Activated CD8-positive, alpha-beta memory T cell treated with anti-CD3 and anti-CD28 coated beads for 48 hours (primary cell): ENCODE data around the gene COX6B2.

Source experiments
- DNase-seq, 3 experiments: peaks; one replicate each; pipeline ENCODE4 v3.0.0-alpha.2; 2020; ENCODE audit warnings: low read depth in 2 of 3, low spot score in 2 of 3

COX6B2 gene

DNA sequence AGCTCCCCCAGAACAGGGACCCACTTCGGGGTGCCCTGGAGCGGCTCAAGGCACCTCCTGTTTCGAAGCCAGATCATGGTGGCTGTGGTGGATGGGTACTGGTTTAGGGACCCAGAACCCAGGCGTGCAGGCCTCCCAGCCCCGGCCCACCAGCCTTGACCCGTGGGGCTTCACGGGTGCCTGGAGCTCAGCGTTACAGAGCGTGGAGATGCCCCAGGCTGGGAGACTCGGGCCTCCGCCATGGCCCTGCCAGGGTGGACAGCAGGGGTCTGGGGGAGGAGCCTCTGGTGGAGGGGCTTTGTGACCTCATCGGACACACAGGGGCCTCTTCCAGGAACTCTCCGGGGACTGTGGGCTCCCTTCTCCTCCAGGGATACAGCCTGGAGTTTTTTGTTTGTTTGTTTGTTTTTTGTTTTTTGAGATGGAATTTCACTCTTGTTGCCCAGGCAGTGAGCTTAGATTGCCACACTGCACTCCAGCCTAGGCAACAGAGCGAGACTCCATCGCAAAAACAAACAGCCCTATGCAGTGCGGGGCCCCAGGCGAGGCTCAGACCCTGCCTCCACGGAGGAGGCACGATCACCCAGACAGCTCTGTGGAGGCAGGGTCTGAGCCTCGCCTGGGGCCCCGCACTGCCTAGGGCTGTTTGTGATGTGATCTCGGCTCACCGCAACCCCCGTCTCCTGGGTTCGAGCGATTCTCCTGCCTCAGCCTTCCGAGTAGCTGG lies 8.6 kb upstream of the COX6B2 start, which contains the start of gene GARIN5B:
Gene GARIN5B, minus strand, starts transcription at position 271 of the 727 bp plus-strand sequence. Its CDS starts 194 bp downstream, at position 77.
- DNase-seq = no peak

GRCh38 chr19:55362174-55362989 lies 7.9 kb upstream of the COX6B2 start:
- no peak for DNase-seq

DNA sequence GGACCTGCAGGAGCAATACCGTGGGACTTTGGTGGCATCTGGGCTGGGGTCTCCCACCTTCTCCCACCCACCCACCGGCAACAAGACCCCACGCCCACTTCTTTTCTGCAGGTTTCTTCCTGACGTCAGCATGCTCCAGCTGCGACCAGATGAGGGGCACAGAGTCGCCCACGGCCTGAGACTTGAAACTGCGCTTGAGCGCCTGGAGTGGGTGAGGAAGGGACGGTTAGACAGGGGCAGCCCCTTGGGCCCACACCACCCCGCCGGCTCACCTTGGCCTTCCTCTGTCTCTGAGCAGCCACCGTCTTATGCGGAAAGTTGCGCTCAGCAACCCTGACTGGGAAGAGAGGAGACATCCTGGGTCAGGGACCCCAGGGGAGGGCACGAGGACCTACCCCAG lies 6.4 kb upstream of the COX6B2 start:
- no peak for DNase-seq

DNA sequence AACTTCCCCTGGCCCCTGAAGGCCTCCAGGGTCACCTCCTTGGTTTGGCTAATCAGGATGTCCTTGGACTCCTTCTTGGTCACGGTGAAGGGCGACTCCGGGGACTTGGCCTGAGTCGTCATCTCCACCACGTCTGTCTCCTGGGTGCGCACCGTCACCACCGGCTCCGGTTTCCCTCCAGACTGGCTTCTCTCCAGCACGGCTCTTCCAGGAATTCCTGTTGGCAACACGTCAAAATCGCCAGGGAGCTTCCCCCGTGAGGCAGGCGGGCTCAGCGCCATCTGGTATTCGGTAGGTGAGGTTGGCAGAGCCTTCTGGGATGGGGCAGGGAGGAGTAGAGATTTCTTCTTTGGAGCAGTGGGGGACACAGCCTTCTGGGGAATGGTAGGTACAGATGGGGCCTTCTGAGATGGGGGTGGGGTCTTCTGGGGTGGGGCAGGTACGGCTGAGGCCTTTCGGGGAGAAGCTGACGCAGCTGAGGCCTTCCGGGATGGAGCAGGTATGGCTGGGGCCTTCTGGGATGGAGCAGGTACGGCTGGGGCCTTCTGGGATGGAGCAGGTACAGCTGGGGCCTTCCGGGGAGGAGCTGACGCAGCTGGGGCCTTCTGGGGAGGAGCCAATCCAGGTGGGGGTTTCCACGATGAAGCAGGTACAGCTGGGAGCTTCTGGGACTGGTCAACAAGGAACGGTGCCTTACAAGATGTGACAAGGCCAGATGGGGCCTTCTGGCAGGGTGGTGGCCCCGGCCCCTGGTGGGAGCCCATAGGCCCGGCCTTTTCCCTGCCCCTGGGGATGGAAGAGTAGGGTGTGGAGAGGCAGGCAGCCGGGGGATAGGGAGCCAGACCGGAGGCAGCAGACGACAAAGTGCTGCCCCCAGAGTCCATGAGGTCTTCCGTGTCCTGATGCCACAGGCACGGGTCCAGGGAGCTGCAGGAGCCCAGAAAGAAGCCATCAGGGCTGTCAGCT lies 4.7 kb upstream of the COX6B2 start:
- no peak for DNase-seq

GRCh38 chr19:55358493-55358892 lies 4.0 kb upstream of the COX6B2 start:
- no peak for DNase-seq

- DNase-seq = no peak
Measured at GRCh38 chr19:55355213-55355821, 798 bp upstream of the COX6B2 start.

DNA sequence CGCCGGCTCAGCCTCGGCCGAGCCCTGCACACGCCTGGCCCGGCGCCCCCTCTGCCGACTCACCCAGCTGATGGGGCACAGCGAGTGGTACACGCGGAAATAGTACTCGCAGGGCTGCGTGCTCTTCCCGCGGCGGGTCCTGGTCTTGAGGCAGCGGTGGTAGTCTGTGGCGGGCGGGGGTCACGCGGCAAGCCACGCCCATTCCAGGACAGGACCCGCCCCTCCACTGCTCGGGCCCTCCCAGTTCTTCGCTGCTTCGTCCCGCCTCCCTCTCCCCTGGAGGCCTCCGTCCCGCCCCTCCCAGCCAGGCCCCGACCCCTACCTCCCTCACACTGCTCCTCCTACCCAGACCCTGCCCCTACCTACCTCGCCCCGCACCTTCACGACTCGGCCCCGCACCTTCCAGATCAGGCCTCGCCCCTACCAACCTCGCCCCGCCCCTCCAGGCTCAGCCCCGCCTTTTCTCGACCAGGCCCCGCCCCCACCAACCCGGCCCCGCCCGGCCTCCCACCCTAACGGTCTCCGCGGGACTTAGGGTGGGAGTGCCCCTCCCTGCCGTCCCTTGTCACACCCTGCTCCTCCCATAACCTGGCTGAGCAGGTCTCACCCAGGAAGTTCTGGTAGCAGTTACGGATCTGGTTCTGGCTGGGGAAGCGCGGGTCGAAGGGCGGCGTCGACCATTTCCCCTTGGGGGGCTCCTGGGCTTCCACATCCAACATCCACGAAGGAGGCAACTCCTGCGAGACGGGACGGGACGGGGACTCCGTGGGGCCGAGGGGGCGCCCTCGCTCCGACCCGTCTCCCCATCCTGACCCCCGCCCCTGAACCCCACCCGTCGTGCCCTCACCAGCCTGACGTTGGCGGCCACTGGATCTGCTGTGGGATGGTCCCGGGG lies 469 bp downstream of the COX6B2 start:
- DNase-seq = peak in 1 of 3 experiments; percentile 38

DNA sequence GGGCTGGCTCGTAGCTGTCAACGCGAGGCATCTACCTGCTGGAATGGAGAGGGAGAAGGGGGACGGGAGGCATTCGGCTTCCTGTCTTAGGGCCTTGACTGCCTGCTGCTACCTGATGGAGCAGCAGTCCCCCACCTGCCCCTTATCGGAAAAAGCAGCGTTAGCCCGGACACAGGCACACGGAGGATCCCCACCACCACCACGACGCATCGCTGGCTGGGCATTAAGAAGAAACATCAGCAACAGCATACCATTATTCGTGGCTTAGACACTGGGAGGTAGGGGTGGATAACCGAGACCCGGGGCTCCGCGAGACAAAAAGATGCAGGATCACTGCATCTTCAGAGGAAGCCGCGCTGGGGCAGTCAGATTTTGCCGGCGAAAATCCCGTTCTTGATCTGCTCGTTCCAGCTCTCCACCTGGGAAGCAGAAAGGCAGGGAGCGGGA lies 1.1 kb downstream of the COX6B2 start:
- DNase-seq = no peak

DNA sequence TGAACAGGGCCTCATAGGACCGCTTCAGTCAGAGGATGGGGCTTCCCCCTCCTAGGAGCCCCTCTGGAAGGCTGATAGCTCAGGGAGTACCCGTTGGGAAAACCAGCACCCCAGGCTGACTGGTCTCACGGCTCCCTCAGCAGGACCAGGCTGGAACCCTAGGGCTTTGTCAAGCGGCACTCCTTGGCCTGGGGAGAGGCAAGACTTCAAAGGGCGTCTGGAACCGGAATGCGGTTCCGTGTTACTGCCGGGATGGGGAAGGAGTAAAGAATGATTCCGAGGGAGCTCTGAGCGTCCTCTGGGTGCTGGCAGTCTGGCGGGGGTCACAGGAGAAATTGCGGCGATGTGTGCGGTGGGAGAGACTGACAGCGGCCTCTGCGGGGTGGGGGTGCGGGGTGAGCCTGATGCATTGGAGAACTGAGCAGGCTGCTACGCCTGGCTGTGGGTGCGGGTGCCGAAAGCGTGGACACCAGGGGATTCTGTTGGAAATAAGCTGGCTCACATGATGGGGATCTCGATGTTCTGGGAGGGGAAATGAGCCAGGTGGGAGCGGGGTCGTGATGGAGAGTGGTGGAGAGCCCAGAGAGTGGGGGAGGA lies 1.9 kb downstream of the COX6B2 start:
- DNase-seq = no peak

DNA sequence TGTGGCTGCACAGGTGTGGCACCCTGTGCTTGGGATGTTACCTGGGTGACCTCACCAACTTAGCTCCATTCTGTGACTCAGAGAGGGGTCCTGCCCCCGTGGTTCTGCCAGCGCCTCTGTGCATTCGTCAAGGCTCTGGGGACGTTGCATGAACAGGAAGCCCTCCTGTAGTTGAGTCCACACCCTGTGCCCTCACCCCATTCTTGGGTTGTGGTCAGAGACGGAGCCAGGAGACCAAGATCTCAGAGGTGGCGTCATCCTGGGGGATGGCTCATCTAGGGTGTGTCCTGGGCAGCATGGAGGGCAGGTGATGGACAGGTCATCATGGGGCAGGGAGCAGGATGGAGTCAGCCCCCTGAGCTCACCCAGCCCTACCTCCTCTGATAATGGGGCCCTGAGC lies 2.5 kb downstream of the COX6B2 start:
- no peak for DNase-seq

- DNase-seq = no peak
Measured at GRCh38 chr19:55350620-55351315, 3.8 kb downstream of the COX6B2 start.

DNA sequence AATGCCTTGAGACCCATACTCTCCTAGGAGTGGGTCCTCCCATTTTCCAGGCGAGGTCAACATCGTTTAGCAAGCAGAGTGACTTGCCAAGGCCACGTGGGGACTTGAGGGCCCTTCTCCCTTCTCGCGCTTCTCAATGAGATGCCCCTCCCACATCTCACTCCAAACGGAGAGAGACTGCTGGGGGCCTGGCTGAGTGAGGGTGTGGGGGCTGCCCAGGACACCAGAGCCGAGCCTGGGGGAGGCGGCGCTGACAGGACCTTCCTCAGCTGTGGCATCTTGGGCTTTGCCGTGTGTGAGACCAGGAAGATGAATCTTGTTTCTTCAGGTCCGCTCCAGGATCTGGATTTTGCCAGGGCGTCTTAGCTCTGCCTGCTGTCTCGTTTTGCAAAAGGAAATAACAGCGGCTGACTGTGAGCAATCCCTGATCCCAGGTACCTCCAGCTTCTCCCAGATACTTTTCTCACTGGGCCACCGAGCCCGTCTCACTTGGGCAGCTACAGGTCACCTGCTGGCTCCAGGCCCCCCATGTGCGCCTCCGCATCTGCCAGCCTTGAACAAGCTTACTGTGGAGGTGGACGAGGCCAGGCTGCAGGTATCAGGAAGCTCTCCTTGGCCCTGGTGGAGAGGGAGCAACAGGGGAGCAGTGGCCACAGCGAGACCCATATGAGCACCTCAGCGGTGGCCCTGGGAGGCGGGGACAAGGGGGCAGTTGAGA lies 6.0 kb downstream of the COX6B2 start:
- no peak for DNase-seq

- no peak for DNase-seq
Measured at GRCh38 chr19:55347442-55348009, 7.0 kb downstream of the COX6B2 start.

DNA sequence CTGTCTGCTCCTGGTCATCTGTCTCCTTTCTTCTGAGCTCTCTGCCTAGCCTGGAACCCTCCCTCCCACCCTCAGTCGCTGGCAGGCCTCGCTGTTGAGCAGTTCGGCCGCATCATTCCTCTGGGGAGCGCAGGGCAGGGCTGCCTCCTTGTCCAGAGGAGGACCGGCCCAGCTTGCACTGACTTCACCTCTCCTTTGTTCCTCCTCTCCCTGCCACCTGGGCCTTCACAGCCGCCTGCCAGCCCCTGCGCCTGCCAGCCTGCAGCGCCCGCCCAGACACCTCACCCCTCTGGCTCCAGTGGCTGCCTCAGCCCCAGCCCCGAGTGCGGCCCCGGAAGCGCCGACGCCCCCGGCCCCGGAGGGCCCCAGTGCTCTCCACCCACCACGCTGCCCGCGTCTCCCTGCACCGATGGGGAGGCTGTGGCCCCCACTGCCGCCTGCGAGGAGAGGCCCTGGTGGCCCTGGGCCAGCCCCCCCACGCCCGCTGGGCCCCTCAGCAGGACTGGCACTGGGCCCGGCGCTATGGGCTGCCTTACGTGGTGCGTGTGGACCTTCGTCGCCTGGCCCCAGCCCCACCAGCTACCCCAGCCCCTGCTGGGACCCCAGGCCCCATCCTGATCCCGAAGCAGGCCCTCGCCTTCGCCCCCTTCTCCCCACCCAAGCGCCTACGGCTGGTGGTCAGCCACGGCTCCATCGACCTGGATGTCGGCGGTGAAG lies 7.6 kb downstream of the COX6B2 start:
- DNase-seq = no peak

DNA sequence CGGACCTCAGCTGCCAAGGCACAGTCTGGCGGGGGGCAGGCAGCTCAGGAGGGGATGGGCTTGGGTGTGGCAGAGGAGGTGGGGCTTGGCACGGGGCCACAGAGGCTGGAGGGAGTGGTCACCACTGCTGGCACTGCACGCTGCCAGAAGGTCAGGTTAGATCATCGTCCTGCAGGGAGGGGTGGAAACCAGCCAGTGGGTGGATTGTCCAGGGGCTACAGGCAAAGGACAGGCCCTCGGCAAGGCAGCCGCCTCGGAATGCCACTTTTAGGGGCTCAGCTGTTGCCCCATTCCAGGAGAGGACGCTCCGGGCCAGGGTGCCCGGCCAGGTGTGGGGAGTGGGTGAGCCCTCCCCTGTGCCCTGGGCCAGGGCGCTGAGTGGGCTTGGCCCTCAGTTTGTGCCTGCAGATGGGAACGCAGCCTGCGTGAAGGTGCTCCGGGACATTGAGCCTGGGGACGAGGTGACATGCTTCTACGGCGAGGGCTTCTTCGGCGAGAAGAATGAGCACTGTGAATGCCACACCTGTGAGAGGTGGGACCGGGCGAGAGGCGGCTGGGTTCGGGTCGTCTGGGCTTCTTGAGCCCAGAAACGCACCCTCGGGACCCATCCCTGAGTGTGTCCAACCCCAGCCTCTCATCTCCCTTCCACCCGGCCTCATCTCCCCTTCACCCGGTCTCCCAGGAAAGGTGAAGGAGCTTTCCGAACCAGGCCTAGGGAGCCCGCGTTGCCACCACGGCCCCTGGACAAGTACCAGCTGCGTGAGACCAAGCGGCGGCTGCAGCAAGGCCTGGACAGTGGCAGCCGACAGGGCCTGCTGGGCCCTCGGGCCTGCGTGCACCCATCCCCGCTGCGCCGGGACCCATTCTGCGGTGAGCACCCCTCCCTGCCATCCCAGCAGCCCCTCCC lies 8.4 kb downstream of the COX6B2 start:
- no peak for DNase-seq
